Neural progenitor cell (in vitro differentiated cells): ENCODE data around the gene DNAJB5. TPM values are rescaled to one million over a fixed set of nuclear protein-coding genes. Genes with fewer than 3 reads are reported as not detected.

Experiments
- DNase-seq: peaks from one replicate; pipeline ENCODE4 v3.0.0-alpha.2; 2016; ENCODE audit warnings: low spot score
- H2AFZ ChIP-seq: fragments of 200-600 bp; sonication (generic); replicated peaks from 2 replicates; pipeline ENCODE4 v1.6.1; 2016; ENCODE audit warnings: antibody characterized with exemption
- H3F3A ChIP-seq: fragments of 200-600 bp; sonication (generic); 2 replicates; pipeline ENCODE4 v1.6.1; 2016; ENCODE audit warnings: antibody characterized with exemption, low read depth
- H3K27ac ChIP-seq: fragments of 200-600 bp; sonication (generic); 2 replicates; pipeline ENCODE4 v1.5.1; 2016; ENCODE audit warnings: mild to moderate bottlenecking
- H3K27me3 ChIP-seq: fragments of 200-600 bp; sonication (generic); 2 replicates; pipeline ENCODE4 v1.6.1; 2016; ENCODE audit warnings: mild to moderate bottlenecking, moderate library complexity
- H3K36me3 ChIP-seq: fragments of 200-600 bp; sonication (generic); 2 replicates; pipeline ENCODE4 v1.5.1; 2016
- H3K4me1 ChIP-seq: fragments of 200-600 bp; sonication (generic); 2 replicates; pipeline ENCODE4 v1.6.1; 2016; ENCODE audit warnings: mixed run types
- H3K4me2 ChIP-seq: fragments of 200-600 bp; sonication (generic); 2 replicates; pipeline ENCODE4 v1.6.1; 2016
- H3K4me3 ChIP-seq: fragments of 200-600 bp; sonication (generic); 2 replicates; pipeline ENCODE4 v1.5.1; 2016
- H3K79me2 ChIP-seq: fragments of 200-600 bp; sonication (generic); 2 replicates; pipeline ENCODE4 v1.6.1; 2016; ENCODE audit warnings: low read depth
- H3K9ac ChIP-seq: fragments of 200-600 bp; sonication (generic); 2 replicates; pipeline ENCODE4 v1.6.1; 2016
- H3K9me3 ChIP-seq: fragments of 200-600 bp; sonication (generic); 2 replicates; pipeline ENCODE4 v1.5.1; 2016; ENCODE audit warnings: low read depth
- H4K20me1 ChIP-seq: fragments of 200-600 bp; sonication (generic); 2 replicates; pipeline ENCODE4 v1.6.1; 2016; ENCODE audit warnings: low read depth
- H3K27ac Mint-ChIP-seq: 3 replicates; pipeline ENCODE4 v1.8.0; 2021; ENCODE audit warnings: mixed read lengths
- H3K27me3 Mint-ChIP-seq: 2 replicates; pipeline ENCODE4 v1.8.0; 2022; ENCODE audit warnings: low read depth, mild to moderate bottlenecking, inconsistent platforms, moderate library complexity, mixed read lengths; ENCODE audit not compliant: insufficient read depth
- H3K36me3 Mint-ChIP-seq: 3 replicates; pipeline ENCODE4 v1.8.0; 2021; ENCODE audit warnings: mixed read lengths
- H3K4me1 Mint-ChIP-seq: 3 replicates; pipeline ENCODE4 v1.8.0; 2021; ENCODE audit warnings: mixed read lengths
- H3K4me3 Mint-ChIP-seq: 3 replicates; pipeline ENCODE4 v1.8.0; 2021; ENCODE audit warnings: mild to moderate bottlenecking, moderate library complexity, mixed read lengths
- H3K9me3 Mint-ChIP-seq: 3 replicates; pipeline ENCODE4 v1.8.0; 2020; ENCODE audit warnings: mixed read lengths
- CTCF ChIP-seq: fragments of 200-600 bp; sonication (generic); IDR thresholded peaks from 2 replicates; pipeline ENCODE4 v1.5.1; 2017; ENCODE audit warnings: antibody characterized with exemption, mild to moderate bottlenecking
- EZH2 ChIP-seq: fragments of 200-600 bp; sonication (generic); IDR thresholded peaks from 2 replicates; pipeline ENCODE4 v1.6.1; 2017; ENCODE audit warnings: antibody characterized with exemption, mild to moderate bottlenecking, moderate library complexity
- EZH2phosphoT487 ChIP-seq: fragments of 200-600 bp; sonication (generic); IDR thresholded peaks from 2 replicates; pipeline ENCODE4 v1.6.1; 2017; ENCODE audit warnings: antibody characterized with exemption
- total RNA-seq: library from RNA; depleted of rRNA; stranded (reverse); fragments of >200 nt; gene quantifications from 2 replicates; pipeline ENCODE4 v1.2.3, GENCODE V29; 2015; ENCODE audit warnings: low replicate concordance

Gene DNAJB5
- total RNA-seq, 1 donor from 2014 or later, result 17.4 TPM

- no peak overlapping the region for H3K27ac ChIP-seq
- no peak overlapping the region for H2AFZ ChIP-seq
- peaks cover 21% of the 10 kb centered on the region for H3K4me1 Mint-ChIP-seq
- H3K79me2 ChIP-seq, result no peaks in the 10 kb centered on the region
- peaks cover under 1% of the 10 kb centered on the region for H3F3A ChIP-seq
- H3K4me3 ChIP-seq, result no peak overlapping the region
- no peaks in the 10 kb centered on the region for H3K9me3 ChIP-seq
- no peak overlapping the region for H3K9ac ChIP-seq
- DNase-seq, result no peak
- H3K4me3 Mint-ChIP-seq, result no peak overlapping the region
- H3K9me3 Mint-ChIP-seq, result no peaks in the 10 kb centered on the region
- no peak overlapping the region for H3K27ac Mint-ChIP-seq
- peaks cover 18% of the 10 kb centered on the region for H3K36me3 Mint-ChIP-seq
- no peaks in the 10 kb centered on the region for H4K20me1 ChIP-seq
- TF ChIP-seq CTCF (no peak), EZH2 (no peak), EZH2phosphoT487 (no peak)
- H3K4me1 ChIP-seq, result no peaks in the 10 kb centered on the region
- H3K27me3 ChIP-seq, result no peaks in the 10 kb centered on the region
- H3K4me2 ChIP-seq, result no peak overlapping the region
- peaks cover 6% of the 10 kb centered on the region for H3K27me3 Mint-ChIP-seq
- H3K36me3 ChIP-seq, result no peaks in the 10 kb centered on the region
Observed at GRCh38 chr9:34997379-34997781, 7.8 kb downstream of the DNAJB5 start.

- Mint-ChIP-seq H3K4me1 (peaks cover 14% of the 10 kb centered on the region), H3K27ac (peak overlapping the region; percentile 3)
- no peak overlapping the region for H3K27ac ChIP-seq
Observed at GRCh38 chr9:34998266-34998665, 8.7 kb downstream of the DNAJB5 start.

GRCh38 chr9:34999576-34999975, 10.0 kb downstream of the DNAJB5 start:
- Histone ChIP-seq H2AFZ (no peak overlapping the region), H3K4me2 (no peak overlapping the region), H3K9ac (no peak overlapping the region), H3K36me3 (no peaks in the 10 kb centered on the region), H3K27me3 (no peaks in the 10 kb centered on the region), H3K27ac (no peak overlapping the region), H3K4me3 (no peak overlapping the region), H3K4me1 (no peaks in the 10 kb centered on the region), H3F3A (no peaks in the 10 kb centered on the region), H4K20me1 (no peaks in the 10 kb centered on the region), H3K9me3 (no peaks in the 10 kb centered on the region), H3K79me2 (no peaks in the 10 kb centered on the region)
- H3K27me3 Mint-ChIP-seq, result peaks cover 3% of the 10 kb centered on the region
- peaks cover 10% of the 10 kb centered on the region for H3K4me1 Mint-ChIP-seq
- TF ChIP-seq CTCF (no peak), EZH2 (no peak), EZH2phosphoT487 (no peak)
- DNase-seq, result no peak
- peaks cover 15% of the 10 kb centered on the region for H3K36me3 Mint-ChIP-seq
- H3K4me3 Mint-ChIP-seq, result no peak overlapping the region
- no peak overlapping the region for H3K27ac Mint-ChIP-seq
- H3K9me3 Mint-ChIP-seq, result no peaks in the 10 kb centered on the region

More at GRCh38 chr9:34998266-34998665, 8.7 kb downstream of the DNAJB5 start:
- Histone ChIP-seq H4K20me1 (no peaks in the 10 kb centered on the region), H2AFZ (no peak overlapping the region), H3K4me3 (no peak overlapping the region), H3K4me1 (no peaks in the 10 kb centered on the region), H3K4me2 (no peak overlapping the region), H3K9me3 (no peaks in the 10 kb centered on the region), H3F3A (no peaks in the 10 kb centered on the region), H3K9ac (no peak overlapping the region), H3K79me2 (no peaks in the 10 kb centered on the region), H3K36me3 (no peaks in the 10 kb centered on the region), H3K27me3 (no peaks in the 10 kb centered on the region)
- no peaks in the 10 kb centered on the region for H3K9me3 Mint-ChIP-seq
- no peak for DNase-seq
- H3K4me3 Mint-ChIP-seq, result no peak overlapping the region
- H3K36me3 Mint-ChIP-seq, result peaks cover 18% of the 10 kb centered on the region
- no peak for TF ChIP-seq EZH2
- H3K27me3 Mint-ChIP-seq, result peaks cover 3% of the 10 kb centered on the region

- no peaks in the 10 kb centered on the region for H3F3A ChIP-seq
- Mint-ChIP-seq H3K4me3 (no peak overlapping the region), H3K36me3 (peaks cover 13% of the 10 kb centered on the region), H3K27me3 (peaks cover 3% of the 10 kb centered on the region), H3K27ac (no peak overlapping the region), H3K4me1 (peaks cover 10% of the 10 kb centered on the region), H3K9me3 (no peaks in the 10 kb centered on the region)
- no peak overlapping the region for H3K27ac ChIP-seq
- no peak for DNase-seq
- no peak overlapping the region for H3K4me2 ChIP-seq
- no peak overlapping the region for H3K4me3 ChIP-seq
- H3K4me1 ChIP-seq, result no peaks in the 10 kb centered on the region
- no peaks in the 10 kb centered on the region for H3K36me3 ChIP-seq
- no peaks in the 10 kb centered on the region for H3K79me2 ChIP-seq
- TF ChIP-seq EZH2phosphoT487 (no peak), EZH2 (no peak), CTCF (no peak)
- no peaks in the 10 kb centered on the region for H3K27me3 ChIP-seq
- no peaks in the 10 kb centered on the region for H3K9me3 ChIP-seq
- no peak overlapping the region for H3K9ac ChIP-seq
- H4K20me1 ChIP-seq, result no peaks in the 10 kb centered on the region
- no peak overlapping the region for H2AFZ ChIP-seq
Observed at GRCh38 chr9:35000535-35001284, 11.2 kb downstream of the DNAJB5 start.
